Measurements from ENCODE around the gene CTSC. TPM values are rescaled to one million over a fixed set of nuclear protein-coding genes. Genes with fewer than 3 reads are reported as not detected.

Gene CTSC
- total and polyA plus RNA-seq, 4 donors, result 22.7 to 176 (median 77.1) TPM

GRCh38 chr11:88357323-88358039 is 19.9 kb upstream of the CTSC start:
- DNase-seq (no peak), ATAC-seq (ENCODE audit: low FRiP score) (no peak)
- no peak overlapping the region for H3K27ac ChIP-seq (ENCODE audit: low read depth in 1 of 2, low read length in 2 of 2)
- H3K9me3 ChIP-seq (ENCODE audit: control insufficient read depth, low read length), result no peaks in the 10 kb centered on the region
- H3K4me3 ChIP-seq (ENCODE audit: low read length in 2 of 2), result no peak overlapping the region
- H3K4me1 ChIP-seq (ENCODE audit: control insufficient read depth in 1 of 2, insufficient read depth in 2 of 2, low read length in 2 of 2), result no peaks in the 10 kb centered on the region
- WGBS, 2 donors, result 60 to 70% methylated on average over 3 of the region's 3 CpGs
- no peaks in the 10 kb centered on the region for H3K36me3 ChIP-seq (ENCODE audit: control insufficient read depth in 1 of 2, insufficient read depth in 2 of 2, low read length in 1 of 2)
- H3K27me3 ChIP-seq (ENCODE audit: control insufficient read depth in 1 of 2, insufficient read depth in 2 of 2, low read length in 1 of 2), result no peaks in the 10 kb centered on the region
- intact Hi-C loops (cut with DNase I), result no loop called here

DNA sequence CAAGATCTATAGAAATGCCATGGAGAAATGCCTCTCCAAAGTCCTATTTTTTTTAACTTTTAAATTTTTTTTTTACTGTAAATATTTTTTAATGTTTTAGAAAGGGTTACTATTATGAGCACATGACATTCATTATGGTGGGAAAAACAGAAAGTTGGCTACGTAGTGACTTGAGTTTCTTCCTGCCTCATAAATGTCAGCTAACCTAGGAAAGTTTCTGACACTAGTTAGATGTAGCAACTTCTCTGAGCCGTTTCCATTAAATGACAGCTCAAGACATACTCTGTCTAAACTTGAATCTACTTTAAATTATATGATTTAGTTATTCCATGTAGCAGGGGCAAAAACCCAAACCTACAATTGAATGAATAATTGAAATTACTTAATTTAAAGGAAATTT is 18.4 kb upstream of the CTSC start:
- intact Hi-C loops (cut with DNase I), result no loop called here
- Histone ChIP-seq H3K4me1 (ENCODE audit: control insufficient read depth in 1 of 2, insufficient read depth in 2 of 2, low read length in 2 of 2) (no peaks in the 10 kb centered on the region), H3K4me3 (ENCODE audit: low read length in 2 of 2) (no peak overlapping the region), H3K36me3 (ENCODE audit: control insufficient read depth in 1 of 2, insufficient read depth in 2 of 2, low read length in 1 of 2) (no peaks in the 10 kb centered on the region), H3K27ac (ENCODE audit: low read depth in 1 of 2, low read length in 2 of 2) (no peak overlapping the region), H3K9me3 (ENCODE audit: control insufficient read depth, low read length) (no peaks in the 10 kb centered on the region), H3K27me3 (ENCODE audit: control insufficient read depth in 1 of 2, insufficient read depth in 2 of 2, low read length in 1 of 2) (no peaks in the 10 kb centered on the region)
- WGBS, 2 donors, result 52 to 60% methylated on average over 2 of the region's 2 CpGs
- no peak for DNase-seq
- ATAC-seq (ENCODE audit: low FRiP score), result no peak

- no peak overlapping the region for H3K4me3 ChIP-seq (ENCODE audit: low read length in 2 of 2)
- ATAC-seq (ENCODE audit: low FRiP score) (no peak), DNase-seq (no peak)
- WGBS, 2 donors, result 85% methylated on average over 2 of the region's 2 CpGs
- no peaks in the 10 kb centered on the region for H3K36me3 ChIP-seq (ENCODE audit: control insufficient read depth in 1 of 2, insufficient read depth in 2 of 2, low read length in 1 of 2)
- H3K9me3 ChIP-seq (ENCODE audit: control insufficient read depth, low read length), result no peaks in the 10 kb centered on the region
- H3K27me3 ChIP-seq (ENCODE audit: control insufficient read depth in 1 of 2, insufficient read depth in 2 of 2, low read length in 1 of 2), result no peaks in the 10 kb centered on the region
- no peaks in the 10 kb centered on the region for H3K4me1 ChIP-seq (ENCODE audit: control insufficient read depth in 1 of 2, insufficient read depth in 2 of 2, low read length in 2 of 2)
- no peak overlapping the region for H3K27ac ChIP-seq (ENCODE audit: low read depth in 1 of 2, low read length in 2 of 2)
- intact Hi-C loops (cut with DNase I), result no loop called here
Observed at GRCh38 chr11:88354912-88355311, 17.4 kb upstream of the CTSC start.

- Histone ChIP-seq H3K36me3 (ENCODE audit: control insufficient read depth in 1 of 2, insufficient read depth in 2 of 2, low read length in 1 of 2) (no peaks in the 10 kb centered on the region), H3K27me3 (ENCODE audit: control insufficient read depth in 1 of 2, insufficient read depth in 2 of 2, low read length in 1 of 2) (no peaks in the 10 kb centered on the region), H3K27ac (ENCODE audit: low read depth in 1 of 2, low read length in 2 of 2) (no peak overlapping the region), H3K4me1 (ENCODE audit: control insufficient read depth in 1 of 2, insufficient read depth in 2 of 2, low read length in 2 of 2) (no peaks in the 10 kb centered on the region), H3K4me3 (ENCODE audit: low read length in 2 of 2) (no peak overlapping the region), H3K9me3 (ENCODE audit: control insufficient read depth, low read length) (no peaks in the 10 kb centered on the region)
- 75 to 80% methylated on average over 4 of the region's 4 CpGs for WGBS, 2 donors
- intact Hi-C loops (cut with DNase I), result no loop called here
- ATAC-seq (ENCODE audit: low FRiP score) (no peak), DNase-seq (no peak)
Observed at GRCh38 chr11:88353835-88354496, 16.4 kb upstream of the CTSC start.

DNA sequence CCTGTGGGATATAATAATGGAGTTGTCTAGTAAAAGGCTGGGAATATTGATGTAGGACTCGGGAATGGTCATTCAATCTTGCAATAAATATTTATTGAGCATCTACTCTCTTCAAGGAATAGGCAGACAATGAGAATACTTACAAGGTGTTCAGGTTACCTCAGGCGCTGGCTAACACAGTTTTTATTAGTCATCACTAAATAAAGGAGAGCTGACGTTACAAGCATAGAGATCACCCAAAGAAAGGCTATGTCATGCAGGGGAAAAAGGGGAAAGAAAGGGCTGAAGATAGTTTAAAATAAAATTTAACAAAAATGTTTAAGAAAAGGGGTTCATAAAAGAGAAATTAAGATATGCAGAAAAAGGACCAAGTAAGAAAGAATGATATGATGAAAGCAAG is 15.8 kb upstream of the CTSC start:
- Histone ChIP-seq H3K9me3 (ENCODE audit: control insufficient read depth, low read length) (no peaks in the 10 kb centered on the region), H3K27me3 (ENCODE audit: control insufficient read depth in 1 of 2, insufficient read depth in 2 of 2, low read length in 1 of 2) (no peaks in the 10 kb centered on the region), H3K36me3 (ENCODE audit: control insufficient read depth in 1 of 2, insufficient read depth in 2 of 2, low read length in 1 of 2) (no peaks in the 10 kb centered on the region), H3K4me3 (ENCODE audit: low read length in 2 of 2) (no peak overlapping the region), H3K4me1 (ENCODE audit: control insufficient read depth in 1 of 2, insufficient read depth in 2 of 2, low read length in 2 of 2) (no peaks in the 10 kb centered on the region), H3K27ac (ENCODE audit: low read depth in 1 of 2, low read length in 2 of 2) (no peak overlapping the region)
- 89 to 92% methylated on average over 3 of the region's 3 CpGs for WGBS, 2 donors
- ATAC-seq (ENCODE audit: low FRiP score) (no peak), DNase-seq (no peak)
- intact Hi-C loops (cut with DNase I), result no loop called here

DNA sequence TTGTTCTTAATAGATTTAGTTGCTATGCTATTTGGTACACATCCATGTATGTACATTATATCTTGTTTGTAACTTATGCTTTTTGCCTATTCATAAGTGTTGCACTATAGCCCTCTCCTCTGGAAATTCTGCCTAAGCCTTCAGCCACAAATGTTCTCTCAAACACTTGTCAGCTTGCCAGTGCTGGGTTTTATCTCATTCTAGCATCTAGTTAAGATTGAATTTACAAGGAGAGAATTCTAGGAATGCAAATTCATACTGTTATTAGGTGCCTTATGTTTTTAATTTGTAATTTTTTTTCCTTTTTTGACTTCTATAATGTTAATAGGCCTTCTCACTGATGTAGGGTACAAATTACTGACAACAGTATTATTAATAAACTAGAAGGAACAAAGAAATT is 14.6 kb upstream of the CTSC start:
- no peaks in the 10 kb centered on the region for H3K36me3 ChIP-seq (ENCODE audit: control insufficient read depth in 1 of 2, insufficient read depth in 2 of 2, low read length in 1 of 2)
- intact Hi-C loops (cut with DNase I), result no loop called here
- no peak for ATAC-seq (ENCODE audit: low FRiP score)

GRCh38 chr11:88348870-88349269 is 11.3 kb upstream of the CTSC start:
- intact Hi-C loops (cut with DNase I), result no loop called here
- Histone ChIP-seq H3K4me3 (ENCODE audit: low read length in 2 of 2) (no peak overlapping the region), H3K27ac (ENCODE audit: low read depth in 1 of 2, low read length in 2 of 2) (no peak overlapping the region), H3K4me1 (ENCODE audit: control insufficient read depth in 1 of 2, insufficient read depth in 2 of 2, low read length in 2 of 2) (no peaks in the 10 kb centered on the region), H3K36me3 (ENCODE audit: control insufficient read depth in 1 of 2, insufficient read depth in 2 of 2, low read length in 1 of 2) (no peaks in the 10 kb centered on the region), H3K9me3 (ENCODE audit: control insufficient read depth, low read length) (no peaks in the 10 kb centered on the region), H3K27me3 (ENCODE audit: control insufficient read depth in 1 of 2, insufficient read depth in 2 of 2, low read length in 1 of 2) (no peaks in the 10 kb centered on the region)
- DNase-seq (no peak), ATAC-seq (ENCODE audit: low FRiP score) (no peak)
- WGBS, 2 donors, result 64 to 68% methylated on average over 1 of the region's 1 CpG

More for the DNA sequence above, 14.6 kb upstream of the CTSC start:
- Histone ChIP-seq H3K4me3 (ENCODE audit: low read length in 2 of 2) (no peak overlapping the region), H3K9me3 (ENCODE audit: control insufficient read depth, low read length) (no peaks in the 10 kb centered on the region), H3K27ac (ENCODE audit: low read depth in 1 of 2, low read length in 2 of 2) (no peak overlapping the region), H3K27me3 (ENCODE audit: control insufficient read depth in 1 of 2, insufficient read depth in 2 of 2, low read length in 1 of 2) (no peaks in the 10 kb centered on the region), H3K4me1 (ENCODE audit: control insufficient read depth in 1 of 2, insufficient read depth in 2 of 2, low read length in 2 of 2) (no peaks in the 10 kb centered on the region)
- no peak for DNase-seq

DNA sequence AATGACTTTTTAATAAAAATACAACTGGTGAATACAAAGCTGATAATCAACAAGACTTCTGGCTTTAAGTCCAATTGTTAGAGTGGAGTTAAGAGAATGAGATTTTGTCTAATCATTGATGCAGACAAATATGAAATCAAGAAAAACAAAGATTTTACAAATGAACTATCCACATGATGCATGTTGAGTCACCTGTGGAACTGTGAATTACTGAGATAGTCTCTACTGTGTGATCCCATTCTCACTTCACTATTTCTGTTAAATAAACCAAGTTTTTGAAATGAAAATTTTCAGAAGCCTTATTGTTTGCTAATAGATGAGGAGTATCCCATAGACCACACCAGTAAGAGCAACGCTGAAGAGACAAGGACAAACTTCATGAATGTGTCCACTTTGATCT is 8.4 kb upstream of the CTSC start:
- intact Hi-C loops (cut with DNase I), result no loop called here
- H3K4me3 ChIP-seq (ENCODE audit: low read length in 2 of 2), result no peak overlapping the region
- DNase-seq (no peak), ATAC-seq (ENCODE audit: low FRiP score) (no peak)
- WGBS, 2 donors, result 93 to 100% methylated on average over 1 of the region's 1 CpG
- H3K27me3 ChIP-seq (ENCODE audit: control insufficient read depth in 1 of 2, insufficient read depth in 2 of 2, low read length in 1 of 2), result no peaks in the 10 kb centered on the region
- no peaks in the 10 kb centered on the region for H3K4me1 ChIP-seq (ENCODE audit: control insufficient read depth in 1 of 2, insufficient read depth in 2 of 2, low read length in 2 of 2)
- no peaks in the 10 kb centered on the region for H3K36me3 ChIP-seq (ENCODE audit: control insufficient read depth in 1 of 2, insufficient read depth in 2 of 2, low read length in 1 of 2)
- H3K9me3 ChIP-seq (ENCODE audit: control insufficient read depth, low read length), result no peaks in the 10 kb centered on the region
- no peak overlapping the region for H3K27ac ChIP-seq (ENCODE audit: low read depth in 1 of 2, low read length in 2 of 2)

- no peak for DNase-seq
- ATAC-seq (ENCODE audit: low FRiP score), result no peak
- H3K9me3 ChIP-seq (ENCODE audit: control insufficient read depth, low read length), result no peaks in the 10 kb centered on the region
- no peak overlapping the region for H3K4me3 ChIP-seq (ENCODE audit: low read length in 2 of 2)
- no peaks in the 10 kb centered on the region for H3K27me3 ChIP-seq (ENCODE audit: control insufficient read depth in 1 of 2, insufficient read depth in 2 of 2, low read length in 1 of 2)
- H3K4me1 ChIP-seq (ENCODE audit: control insufficient read depth in 1 of 2, insufficient read depth in 2 of 2, low read length in 2 of 2), result no peaks in the 10 kb centered on the region
- no peak overlapping the region for H3K27ac ChIP-seq (ENCODE audit: low read depth in 1 of 2, low read length in 2 of 2)
- intact Hi-C loops (cut with DNase I), result no loop called here
- no peaks in the 10 kb centered on the region for H3K36me3 ChIP-seq (ENCODE audit: control insufficient read depth in 1 of 2, insufficient read depth in 2 of 2, low read length in 1 of 2)
- 87 to 93% methylated on average over 2 of the region's 2 CpGs for WGBS, 2 donors
Observed at GRCh38 chr11:88345408-88345807, 7.9 kb upstream of the CTSC start.
